GM19035 (cell line): ENCODE data around the gene GPR108.
"Not testable (repeated sequence)": the region's sequence is repeated elsewhere in the genome, so short reads cannot be mapped to it uniquely, and the experiment has no call there.

Source experiments
- ATAC-seq: cut with Tn5 transposase; IDR thresholded peaks from one replicate; pipeline ENCODE4 v1.9.1; 2021; ENCODE audit not compliant: unreplicated experiment

The GPR108 gene

GRCh38 chr19:6737284-6737872 is at the start of gene GPR108:
Gene GPR108 (minus strand): TSS chr19:6737580. CDS start chr19:6737576, 4 bp downstream.
- ATAC-seq = peak; percentile 64

DNA sequence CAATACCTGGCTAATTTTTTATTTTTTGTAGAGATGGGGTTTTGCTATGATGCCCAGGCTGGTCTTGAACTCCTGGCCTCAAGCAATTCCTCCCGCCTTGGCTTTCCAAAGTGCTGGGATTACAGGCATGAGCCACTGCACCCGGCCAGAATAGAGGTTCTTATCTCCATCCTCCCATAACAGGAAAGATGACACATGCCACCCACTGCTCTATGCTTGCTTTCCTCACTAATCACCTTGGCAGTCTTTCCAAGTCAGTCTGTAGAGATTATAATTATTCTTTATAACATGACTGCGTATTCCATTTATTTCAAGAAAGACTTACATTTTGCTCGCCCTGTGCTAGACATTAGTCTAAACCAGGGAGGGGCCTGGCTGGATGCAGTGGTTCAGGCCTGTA is 41.8 kb upstream of the GPR108 start:
- no peak for ATAC-seq

DNA sequence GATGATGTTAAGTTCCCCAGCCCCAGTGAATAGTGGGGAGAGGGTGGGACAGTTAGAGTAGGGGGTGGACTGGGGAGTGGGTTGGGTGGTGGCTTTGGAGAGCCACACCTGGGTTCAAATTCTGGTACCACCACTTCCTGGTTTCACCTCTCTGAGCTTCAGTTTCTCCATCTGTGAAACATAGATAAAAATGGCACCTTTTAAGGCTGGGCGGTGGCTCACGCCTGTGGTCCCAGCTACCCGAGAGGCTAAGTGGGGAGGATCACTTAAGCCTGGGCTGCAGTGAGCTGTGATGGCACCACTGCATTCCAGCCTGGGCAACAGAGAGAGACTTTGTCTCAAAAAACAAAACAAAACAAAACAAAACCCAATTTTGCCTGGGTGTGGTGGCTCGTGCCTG is 41.0 kb upstream of the GPR108 start:
- ATAC-seq = no peak

- no peak for ATAC-seq
Measured at GRCh38 chr19:6777434-6777833, 40.1 kb upstream of the GPR108 start.

DNA sequence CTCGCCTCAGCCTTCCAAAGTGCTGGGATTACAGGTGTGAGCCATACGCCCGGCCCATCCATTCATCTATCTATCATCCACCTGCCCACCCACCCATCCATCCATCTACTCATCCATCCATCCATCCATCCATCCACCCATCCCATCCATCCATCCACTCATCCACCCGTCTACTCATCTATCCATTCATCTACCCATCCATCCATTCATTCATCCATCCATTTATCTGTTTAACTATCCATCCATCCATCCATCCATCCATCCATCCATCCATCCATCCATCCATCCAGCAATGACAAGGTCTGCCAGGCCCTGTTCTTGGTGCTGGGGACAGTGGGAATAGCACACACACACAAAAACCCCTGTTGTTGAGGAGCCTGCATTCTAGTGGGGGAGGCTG is 39.6 kb upstream of the GPR108 start:
- no peak for ATAC-seq

DNA sequence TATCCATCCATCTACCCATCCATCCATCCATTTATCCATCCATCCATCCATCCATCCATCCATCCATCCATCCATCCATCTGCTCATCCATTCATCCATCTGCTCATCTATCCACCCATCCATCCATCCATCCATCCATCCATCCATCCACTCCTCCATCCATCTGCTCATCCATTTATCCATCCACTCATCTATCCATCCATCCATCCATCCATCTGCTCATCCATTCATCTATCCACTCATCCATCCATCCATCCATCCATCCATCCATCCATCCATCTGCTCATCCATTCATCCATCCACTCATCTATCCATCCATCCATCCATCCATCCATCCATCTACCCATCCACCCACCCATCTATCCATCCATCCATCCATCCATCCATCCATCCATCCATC is 38.7 kb upstream of the GPR108 start:
- not testable (repeated sequence) for ATAC-seq

GRCh38 chr19:6774821-6775707 is 37.7 kb upstream of the GPR108 start:
- ATAC-seq = no peak

- peak; percentile 27 for ATAC-seq
Measured at GRCh38 chr19:6773323-6773931, 36.0 kb upstream of the GPR108 start.

DNA sequence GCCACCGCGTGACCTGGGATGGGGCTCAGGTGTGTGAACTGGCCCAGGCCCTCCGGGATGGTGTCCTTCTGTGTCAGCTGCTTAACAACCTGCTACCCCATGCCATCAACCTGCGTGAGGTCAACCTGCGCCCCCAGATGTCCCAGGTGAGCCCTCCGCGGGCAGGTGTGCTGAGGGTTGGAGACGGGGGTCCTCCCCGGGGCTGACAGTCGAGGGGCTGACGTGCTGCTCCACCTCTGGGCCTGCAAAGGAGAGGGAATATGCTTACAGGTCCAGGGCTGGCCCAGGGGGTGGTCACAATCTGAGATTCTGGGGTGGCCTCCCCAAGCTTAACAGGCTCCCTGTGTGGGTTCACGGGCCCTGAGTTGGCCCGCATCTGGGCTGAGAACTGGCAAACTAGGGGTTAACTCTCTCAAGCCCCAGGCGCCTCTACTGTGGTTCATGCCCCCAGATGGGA is 35.5 kb upstream of the GPR108 start:
- peak; percentile 7 for ATAC-seq

GRCh38 chr19:6772028-6772865 is 34.9 kb upstream of the GPR108 start, which contains the start of gene VAV1:
Gene VAV1 (plus strand): TSS chr19:6772708. CDS start chr19:6772808, 100 bp downstream.
- peak; percentile 43 for ATAC-seq

GRCh38 chr19:6771648-6772027 is 34.3 kb upstream of the GPR108 start:
- ATAC-seq = not testable (repeated sequence)

DNA sequence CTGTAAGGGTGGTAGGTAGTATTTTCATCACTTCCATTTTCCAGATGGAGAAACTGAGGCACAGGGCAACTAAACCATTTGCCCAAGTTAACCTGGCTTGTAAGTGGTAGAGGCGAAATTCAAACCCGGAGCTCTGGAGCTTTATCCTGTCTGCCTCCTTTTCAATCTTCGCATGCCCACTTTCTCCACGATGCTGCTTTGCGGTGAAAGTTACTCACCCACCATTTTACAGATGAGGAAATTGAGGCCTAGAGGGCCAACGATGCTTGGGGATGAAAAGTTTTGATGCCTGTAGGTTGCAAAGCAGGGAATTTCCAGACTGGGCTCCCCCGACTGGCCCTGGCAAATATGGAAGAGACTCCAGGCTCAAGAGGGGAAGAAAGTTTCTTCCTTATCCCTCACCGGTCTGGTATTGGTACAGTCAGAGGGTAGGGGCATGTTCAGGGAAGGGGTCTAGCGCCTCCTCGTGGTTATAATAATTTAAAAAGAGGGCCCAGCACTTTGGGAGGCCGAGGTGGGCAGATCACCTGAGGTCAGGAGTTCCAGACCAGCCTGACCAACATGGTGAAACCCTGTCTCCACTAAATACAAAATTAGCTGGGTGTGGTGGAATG is 31.7 kb upstream of the GPR108 start:
- no peak for ATAC-seq

- ATAC-seq = no peak
Measured at GRCh38 chr19:6768236-6768785, 30.9 kb upstream of the GPR108 start.

GRCh38 chr19:6767357-6768235 is 30.2 kb upstream of the GPR108 start, which contains the start of gene SH2D3A:
Gene SH2D3A (minus strand): TSS chr19:6767435. CDS start chr19:6763748, 3,687 bp downstream.
- ATAC-seq = peak; percentile 75

DNA sequence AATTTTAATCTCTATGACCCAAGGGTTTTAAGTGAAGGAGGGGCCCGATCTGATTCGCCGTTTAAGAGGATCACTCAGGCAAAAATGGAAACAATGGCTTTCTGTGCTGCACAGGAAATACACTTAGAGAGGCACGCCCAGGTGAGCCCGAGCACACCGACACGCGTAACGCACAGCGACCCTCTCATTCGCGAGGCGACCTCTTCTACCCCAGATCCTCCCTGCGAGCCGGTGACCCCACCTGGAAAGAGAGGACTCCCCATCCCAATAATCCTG is 29.6 kb upstream of the GPR108 start:
- peak; percentile 18 for ATAC-seq

GRCh38 chr19:6766357-6767080 is 29.1 kb upstream of the GPR108 start:
- no peak for ATAC-seq

GRCh38 chr19:6765738-6766356 is 28.5 kb upstream of the GPR108 start:
- ATAC-seq = no peak

DNA sequence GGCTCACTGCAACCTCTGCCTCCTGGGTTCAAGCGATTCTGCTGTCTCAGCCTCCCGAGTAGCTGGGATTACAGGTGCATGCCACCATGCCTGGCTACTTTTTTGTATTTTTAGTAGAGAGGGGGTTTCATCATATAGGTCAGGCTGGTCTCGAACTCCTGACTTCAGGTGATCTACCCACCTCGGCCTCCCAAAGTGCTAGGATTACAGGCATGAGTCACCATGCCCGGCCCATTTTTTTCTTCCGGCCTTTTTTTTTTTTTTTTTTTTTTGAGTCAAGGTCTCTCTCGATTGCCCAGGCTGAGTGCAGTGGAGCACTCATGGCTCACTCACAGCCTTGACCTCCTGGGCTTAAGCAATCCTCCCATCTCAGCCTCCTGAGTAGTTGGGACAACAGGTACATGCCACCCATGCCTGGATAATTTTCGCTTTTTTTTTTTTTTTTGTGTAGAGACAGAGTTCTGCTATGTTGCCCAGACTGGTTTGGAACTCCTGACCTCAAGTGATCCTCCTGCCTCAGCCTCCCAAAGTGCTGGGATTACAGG is 24.9 kb upstream of the GPR108 start:
- not testable (repeated sequence) for ATAC-seq
